Mammary epithelial cell (primary cell): ENCODE data around the gene RILPL1.

Experiments
- CTCF ChIP-seq, 2 donors: IDR thresholded peaks in 1 of 2; conservative IDR thresholded peaks in 1 of 2; 2 replicates each; pipeline ENCODE4 v1.5.1; 2011 to 2012; ENCODE audit warnings: inconsistent platforms in 2 of 2, low read length in 2 of 2, mild to moderate bottlenecking in 2 of 2, control low read depth in 1 of 2, low read depth in 1 of 2; ENCODE audit not compliant: insufficient read depth in 1 of 2; ENCODE audit errors: extremely low read depth in 1 of 2
- EZH2 ChIP-seq: IDR thresholded peaks from 2 replicates; pipeline ENCODE4 v1.6.1; 2012; ENCODE audit warnings: low read length, inconsistent platforms, borderline replicate concordance

GRCh38 chr12:123465084-123465483, 68.4 kb downstream of the RILPL1 start:
- TF ChIP-seq CTCF (conservative IDR thresholded peaks at IDR 0.05 in 1 of 2, IDR thresholded peaks at IDR 0.05 in 1 of 2; ENCODE audit: extremely low read depth in 1 of 2, insufficient read depth in 1 of 2, low read depth in 1 of 2, low read length in 2 of 2) (no peak), EZH2 (no peak)
